Prostate gland (tissue), 2 donors: Measurements from ENCODE around the gene BPIFB6. TPM values are rescaled to one million over a fixed set of nuclear protein-coding genes. Genes with fewer than 3 reads are reported as not detected.

Experiments
- DNase-seq: peaks from one replicate; pipeline ENCODE4 v3.0.0-alpha.2; 2019; ENCODE audit warnings: low spot score
- H3K27ac ChIP-seq, 2 donors: fragments of 200-600 bp; sonication (generic); 2 replicates each; pipeline ENCODE4 v1.5.1; 2017 to 2019
- H3K27me3 ChIP-seq: fragments of 200-600 bp; sonication (generic); replicated peaks from 2 replicates; pipeline ENCODE4 v1.5.1; 2019; ENCODE audit not compliant: insufficient read depth
- H3K36me3 ChIP-seq, 2 donors: fragments of 200-600 bp; sonication (generic); 1 replicate in 1 of 2; 2 replicates in 1 of 2; pipeline versions ENCODE4 v1.5.1 to v1.8.1; 2017 to 2019
- H3K4me1 ChIP-seq: fragments of 200-600 bp; sonication (generic); replicated peaks from 2 replicates; pipeline ENCODE4 v1.5.1; 2019
- H3K4me3 ChIP-seq, 2 donors: fragments of 200-600 bp; sonication (generic); 2 replicates each; pipeline ENCODE4 v1.5.1; 2017 to 2019
- H3K9me3 ChIP-seq: fragments of 200-600 bp; sonication (generic); 2 replicates; pipeline ENCODE4 v1.5.1; 2017
- CTCF ChIP-seq, 4 experiments: fragments of 200-600 bp in 2 of 4; fragments of 450-650 bp in 2 of 4; sonication (generic) in 2 of 4; IDR thresholded peaks; 1 replicate in 3 of 4; 2 replicates in 1 of 4; pipeline ENCODE4 v1.5.1; 2016 to 2019; ENCODE audit warnings: antibody characterized with exemption in 4 of 4, mild to moderate bottlenecking in 2 of 4, moderate library complexity in 2 of 4
- POLR2A ChIP-seq: fragments of 450-650 bp; IDR thresholded peaks from one replicate; pipeline ENCODE4 v1.6.1; 2016; ENCODE audit warnings: antibody characterized with exemption, mild to moderate bottlenecking
- POLR2AphosphoS5 ChIP-seq: sonication (generic); formaldehyde crosslinking; IDR thresholded peaks from one replicate; pipeline ENCODE4 v1.6.1; 2017; ENCODE audit warnings: antibody characterized with exemption
- WGBS: methylation state at CpG from one replicate; pipeline ENCODE4 v1.1.5; 2018; 5-methylcytosine and 5-hydroxymethylcytosine counted together
- intact Hi-C: fragments of 100-400 bp; cut with DNase I; formaldehyde crosslinking; loops from one replicate; pipeline ENCODE4 v1.14.2; 2022
- total RNA-seq, 2 donors: library from RNA; depleted of rRNA; stranded (reverse); fragments of >200 nt; gene quantifications; one replicate each; pipeline ENCODE4 v1.1.0, GENCODE V29; 2016

The BPIFB6 gene
- total RNA-seq, 2 donors from 2014 or later: not detected

- intact Hi-C loops: no loop called here
- no peak overlapping the region for H3K27ac ChIP-seq
- H3K36me3 ChIP-seq: no peaks in the 10 kb centered on the region
- H3K27me3 ChIP-seq: peaks cover 2% of the 10 kb centered on the region
- no peak for TF ChIP-seq CTCF (IDR thresholded peaks at IDR 0.05)
- no peak for TF ChIP-seq POLR2A
- TF ChIP-seq POLR2AphosphoS5: no peak
- 80% methylated on average over 7 of the region's 7 CpGs for WGBS
- no peak overlapping the region for H3K4me3 ChIP-seq
- H3K4me1 ChIP-seq: no peaks in the 10 kb centered on the region
- H3K9me3 ChIP-seq: no peaks in the 10 kb centered on the region
- no peak for DNase-seq
Measured at GRCh38 chr20:33081411-33082154, 50.1 kb downstream of the BPIFB6 start.

GRCh38 chr20:33082546-33082945 is 51.1 kb downstream of the BPIFB6 start:
- H3K27ac ChIP-seq: no peak overlapping the region
- DNase-seq: no peak
- H3K36me3 ChIP-seq: no peaks in the 10 kb centered on the region
- H3K4me3 ChIP-seq: no peak overlapping the region
- intact Hi-C loops: no loop called here
- peaks cover 2% of the 10 kb centered on the region for H3K27me3 ChIP-seq
- no peaks in the 10 kb centered on the region for H3K4me1 ChIP-seq
- H3K9me3 ChIP-seq: no peaks in the 10 kb centered on the region
- no peak for TF ChIP-seq CTCF (IDR thresholded peaks at IDR 0.05)
- TF ChIP-seq POLR2A: no peak
- TF ChIP-seq POLR2AphosphoS5: no peak
- WGBS: 34% methylated on average over 6 of the region's 6 CpGs

- DNase-seq: no peak
- H3K9me3 ChIP-seq: no peaks in the 10 kb centered on the region
- 93% methylated on average over 20 of the region's 20 CpGs for WGBS
- H3K4me1 ChIP-seq: no peaks in the 10 kb centered on the region
- no peak for TF ChIP-seq POLR2A
- TF ChIP-seq POLR2AphosphoS5: no peak
- TF ChIP-seq CTCF (IDR thresholded peaks at IDR 0.05): no peak
- no peak overlapping the region for H3K27ac ChIP-seq
- no peak overlapping the region for H3K4me3 ChIP-seq
- H3K36me3 ChIP-seq: no peaks in the 10 kb centered on the region
- intact Hi-C loops: no loop called here
- H3K27me3 ChIP-seq: no peaks in the 10 kb centered on the region
Measured at GRCh38 chr20:33083544-33084340, 52.3 kb downstream of the BPIFB6 start.

- TF ChIP-seq POLR2A: no peak
- no peak for TF ChIP-seq POLR2AphosphoS5
- no peak for TF ChIP-seq CTCF (IDR thresholded peaks at IDR 0.05)
- Histone ChIP-seq H3K4me3 (no peak overlapping the region), H3K27me3 (no peaks in the 10 kb centered on the region), H3K9me3 (no peaks in the 10 kb centered on the region), H3K27ac (no peak overlapping the region), H3K36me3 (no peaks in the 10 kb centered on the region), H3K4me1 (no peaks in the 10 kb centered on the region)
- DNase-seq: no peak
- intact Hi-C loops: no loop called here
- WGBS: 92% methylated on average over 15 of the region's 15 CpGs
Measured at GRCh38 chr20:33084722-33085121, 53.3 kb downstream of the BPIFB6 start.
